ENCODE results near the gene MCTP1. TPM values are rescaled to one million over a fixed set of nuclear protein-coding genes. Genes with fewer than 3 reads are reported as not detected.

The MCTP1 gene
- total RNA-seq, 1 donor from 2014 or later = 1.7 TPM

DNA sequence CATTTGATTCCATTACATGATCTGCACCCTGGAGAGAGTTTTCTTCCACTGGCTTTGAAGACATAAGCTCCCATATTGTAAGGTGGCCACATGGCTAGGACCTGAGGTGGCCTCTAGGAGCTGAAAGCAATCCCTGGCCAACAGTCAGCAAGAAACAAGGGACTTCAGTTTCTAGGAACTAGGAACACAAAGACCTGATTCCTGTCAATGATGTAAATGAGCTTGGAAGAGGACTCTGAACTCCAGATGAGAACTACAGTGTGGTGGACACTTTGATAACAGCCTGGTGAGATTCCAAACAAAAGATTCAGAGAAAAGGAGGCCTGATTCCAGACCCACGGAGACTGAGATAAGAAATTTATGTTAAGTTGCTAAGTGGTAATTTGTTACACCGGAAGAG, 129.0 kb downstream of the MCTP1 start:
- H3K4me3 Mint-ChIP-seq = no peak overlapping the region
- H3K27me3 Mint-ChIP-seq (ENCODE audit: low read depth) = no peaks in the 10 kb centered on the region
- peak overlapping the region; percentile 76 for H3K27ac Mint-ChIP-seq (ENCODE audit: unreplicated experiment)
- no peak for DNase-seq (ENCODE audit: low read depth, low spot score)
- H3K9me3 Mint-ChIP-seq = no peaks in the 10 kb centered on the region
- H3K36me3 Mint-ChIP-seq (ENCODE audit: low read depth) = no peaks in the 10 kb centered on the region
- TF ChIP-seq, protein P1, sequence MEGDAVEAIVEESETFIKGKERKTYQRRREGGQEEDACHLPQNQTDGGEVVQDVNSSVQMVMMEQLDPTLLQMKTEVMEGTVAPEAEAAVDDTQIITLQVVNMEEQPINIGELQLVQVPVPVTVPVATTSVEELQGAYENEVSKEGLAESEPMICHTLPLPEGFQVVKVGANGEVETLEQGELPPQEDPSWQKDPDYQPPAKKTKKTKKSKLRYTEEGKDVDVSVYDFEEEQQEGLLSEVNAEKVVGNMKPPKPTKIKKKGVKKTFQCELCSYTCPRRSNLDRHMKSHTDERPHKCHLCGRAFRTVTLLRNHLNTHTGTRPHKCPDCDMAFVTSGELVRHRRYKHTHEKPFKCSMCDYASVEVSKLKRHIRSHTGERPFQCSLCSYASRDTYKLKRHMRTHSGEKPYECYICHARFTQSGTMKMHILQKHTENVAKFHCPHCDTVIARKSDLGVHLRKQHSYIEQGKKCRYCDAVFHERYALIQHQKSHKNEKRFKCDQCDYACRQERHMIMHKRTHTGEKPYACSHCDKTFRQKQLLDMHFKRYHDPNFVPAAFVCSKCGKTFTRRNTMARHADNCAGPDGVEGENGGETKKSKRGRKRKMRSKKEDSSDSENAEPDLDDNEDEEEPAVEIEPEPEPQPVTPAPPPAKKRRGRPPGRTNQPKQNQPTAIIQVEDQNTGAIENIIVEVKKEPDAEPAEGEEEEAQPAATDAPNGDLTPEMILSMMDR (conservative IDR thresholded peaks at IDR 0.05) = no peak
- H3K4me1 Mint-ChIP-seq = peaks cover 5% of the 10 kb centered on the region

DNA sequence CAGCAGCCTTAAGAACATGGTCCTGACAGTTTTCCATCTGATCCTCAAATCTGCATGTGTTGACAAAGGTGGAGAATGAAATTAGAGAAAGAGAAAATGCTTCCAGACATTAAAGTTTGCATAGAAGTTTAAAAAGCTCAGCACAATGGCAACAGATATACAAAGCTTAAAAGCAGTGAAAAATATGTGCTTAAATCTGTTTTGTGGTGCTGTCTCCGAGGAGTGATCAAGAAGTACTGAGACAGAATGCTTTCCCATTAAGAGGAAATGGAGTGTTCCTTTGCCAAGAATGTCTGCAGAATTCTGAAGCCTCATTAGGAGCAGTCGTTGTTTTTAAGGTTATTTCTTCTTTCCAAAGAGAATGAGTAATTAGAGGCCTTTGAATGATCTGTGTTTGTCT, 131.4 kb downstream of the MCTP1 start:
- TF ChIP-seq, protein P1 (conservative IDR thresholded peaks at IDR 0.05) = no peak

DNA sequence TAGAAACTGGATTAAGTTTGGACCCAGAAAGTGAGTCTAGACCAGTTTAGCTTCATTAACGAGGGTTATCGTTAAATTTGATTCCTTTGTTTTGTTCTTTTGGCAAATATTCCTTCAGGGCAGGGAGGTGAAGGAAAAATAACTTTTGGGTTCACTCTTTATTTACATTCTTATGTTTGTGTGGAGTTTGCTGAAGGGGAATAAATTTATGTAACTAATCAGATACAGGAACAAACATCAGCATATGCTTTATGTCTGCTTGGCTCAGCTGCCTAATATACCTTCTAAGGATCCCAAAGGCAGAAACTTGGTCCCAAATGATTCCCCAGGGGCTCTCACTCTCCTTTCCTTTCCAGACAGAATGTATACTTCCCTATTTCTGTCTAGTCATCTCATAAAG, 132.4 kb downstream of the MCTP1 start:
- H3K4me3 Mint-ChIP-seq = no peak overlapping the region
- no peaks in the 10 kb centered on the region for H3K27me3 Mint-ChIP-seq (ENCODE audit: low read depth)
- H3K4me1 Mint-ChIP-seq = peaks cover 5% of the 10 kb centered on the region
- no peak overlapping the region for H3K27ac Mint-ChIP-seq (ENCODE audit: unreplicated experiment)
- H3K9me3 Mint-ChIP-seq = peaks cover 11% of the 10 kb centered on the region
- TF ChIP-seq, protein P1 (conservative IDR thresholded peaks at IDR 0.05) = no peak
- peaks cover 9% of the 10 kb centered on the region for H3K36me3 Mint-ChIP-seq (ENCODE audit: low read depth)
- no peak for DNase-seq (ENCODE audit: low read depth, low spot score)

More for the DNA sequence above, 131.4 kb downstream of the MCTP1 start:
- Mint-ChIP-seq H3K27me3 (ENCODE audit: low read depth) (no peaks in the 10 kb centered on the region), H3K9me3 (peaks cover under 1% of the 10 kb centered on the region), H3K27ac (ENCODE audit: unreplicated experiment) (no peak overlapping the region), H3K4me1 (peaks cover 5% of the 10 kb centered on the region), H3K4me3 (no peak overlapping the region), H3K36me3 (ENCODE audit: low read depth) (peaks cover under 1% of the 10 kb centered on the region)
- no peak for DNase-seq (ENCODE audit: low read depth, low spot score)

DNA sequence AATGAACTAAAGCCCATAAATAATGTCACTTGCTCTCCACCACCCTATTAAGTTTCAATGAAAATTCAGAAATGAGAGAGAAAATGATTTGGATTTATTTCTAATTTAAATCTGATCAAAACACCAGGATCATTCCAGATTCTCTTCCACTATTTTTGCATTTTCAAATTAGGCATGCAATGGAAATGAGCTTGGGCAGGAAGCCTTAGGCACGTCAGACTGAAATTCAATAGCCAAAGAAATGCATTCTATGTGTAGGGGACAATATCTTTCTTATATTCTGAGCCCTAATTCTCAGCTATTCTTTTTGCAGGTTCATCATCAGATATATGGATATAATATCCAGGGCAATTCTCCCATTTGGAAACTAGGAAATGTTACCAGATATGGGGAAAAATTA, 132.8 kb downstream of the MCTP1 start:
- Mint-ChIP-seq H3K4me3 (no peak overlapping the region), H3K27ac (ENCODE audit: unreplicated experiment) (no peak overlapping the region), H3K9me3 (peaks cover 14% of the 10 kb centered on the region), H3K27me3 (ENCODE audit: low read depth) (no peaks in the 10 kb centered on the region), H3K4me1 (peaks cover 5% of the 10 kb centered on the region), H3K36me3 (ENCODE audit: low read depth) (peaks cover 12% of the 10 kb centered on the region)
- DNase-seq (ENCODE audit: low read depth, low spot score) = no peak
- TF ChIP-seq, protein P1 (conservative IDR thresholded peaks at IDR 0.05) = no peak

DNA sequence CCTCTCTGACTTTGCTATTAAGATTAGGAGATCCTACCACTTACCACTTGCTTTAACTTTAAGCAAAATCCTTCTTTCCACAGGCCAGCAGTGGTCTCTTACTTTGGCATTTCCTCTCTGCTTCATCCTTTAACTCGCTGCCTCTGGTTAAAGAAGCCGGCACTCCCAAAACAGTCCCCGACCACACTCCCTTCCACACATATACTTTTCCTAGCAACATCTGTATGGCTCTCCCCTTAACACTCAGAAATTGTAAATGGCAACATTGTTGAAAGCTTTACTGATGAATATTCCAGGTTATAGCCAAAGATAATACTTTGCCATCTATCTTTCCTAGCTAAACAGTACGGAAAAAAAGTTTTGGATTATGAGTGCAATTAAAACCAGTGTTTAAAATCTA, 133.2 kb downstream of the MCTP1 start:
- Mint-ChIP-seq H3K27ac (ENCODE audit: unreplicated experiment) (no peak overlapping the region), H3K27me3 (ENCODE audit: low read depth) (no peaks in the 10 kb centered on the region), H3K9me3 (peaks cover 14% of the 10 kb centered on the region), H3K4me1 (peaks cover 5% of the 10 kb centered on the region), H3K36me3 (ENCODE audit: low read depth) (peaks cover 12% of the 10 kb centered on the region), H3K4me3 (no peak overlapping the region)
- TF ChIP-seq, protein P1 (conservative IDR thresholded peaks at IDR 0.05) = no peak
- no peak for DNase-seq (ENCODE audit: low read depth, low spot score)

DNA sequence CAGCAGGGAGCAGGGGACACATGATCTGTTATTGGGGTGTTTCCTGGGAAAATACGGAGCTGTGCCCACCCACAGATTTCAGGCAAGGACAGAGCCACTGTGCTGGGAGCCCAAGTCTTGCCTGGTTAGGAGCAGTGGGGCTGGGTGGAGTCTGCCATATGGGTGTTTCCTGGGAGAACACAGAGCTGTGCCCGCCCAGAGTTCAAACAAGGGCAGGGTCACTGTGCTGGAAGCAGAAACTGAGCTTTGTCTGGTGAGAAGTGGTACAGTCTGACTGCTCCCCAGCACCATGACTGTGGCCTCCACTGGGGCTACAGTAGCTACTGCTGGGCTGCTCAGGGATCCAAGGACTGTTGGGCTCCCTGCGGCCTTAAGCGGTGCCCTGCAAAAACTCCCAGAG, 135.5 kb downstream of the MCTP1 start:
- Mint-ChIP-seq H3K4me1 (peaks cover 5% of the 10 kb centered on the region), H3K27ac (ENCODE audit: unreplicated experiment) (no peak overlapping the region), H3K27me3 (ENCODE audit: low read depth) (no peaks in the 10 kb centered on the region), H3K4me3 (no peak overlapping the region), H3K9me3 (peaks cover 24% of the 10 kb centered on the region), H3K36me3 (ENCODE audit: low read depth) (peaks cover 15% of the 10 kb centered on the region)
- TF ChIP-seq, protein P1 (conservative IDR thresholded peaks at IDR 0.05) = no peak
- DNase-seq (ENCODE audit: low read depth, low spot score) = no peak

Measured in neural crest cell (in vitro differentiated cells).